ENCODE measurements around the gene XRCC5. TPM values are rescaled to one million over a fixed set of nuclear protein-coding genes. Genes with fewer than 3 reads are reported as not detected.

The XRCC5 gene
- total and polyA plus RNA-seq, 8 donors = 29.0 to 117 (median 88.1) TPM

- TF ChIP-seq CTCF (IDR thresholded peaks at IDR 0.05) = no peak
- H3K27ac ChIP-seq = no peak overlapping the region
- WGBS, 2 donors = 79 to 94% methylated on average over 4 of the region's 4 CpGs
- H3K9me3 ChIP-seq = no peaks in the 10 kb centered on the region
- H3K4me3 ChIP-seq = no peak overlapping the region
- DNase-seq = no peak
- intact Hi-C loops (cut with DNase I) = no loop called here
- FAIRE-seq = no peak
- H3K27me3 ChIP-seq = no peaks in the 10 kb centered on the region
- no peak for ATAC-seq
- no peaks in the 10 kb centered on the region for H3K4me1 ChIP-seq
- no peaks in the 10 kb centered on the region for H3K36me3 ChIP-seq
These were observed 124.3 kb downstream of the XRCC5 start for GRCh38 chr2:216233281-216233995.

- no peaks in the 10 kb centered on the region for H3K4me1 ChIP-seq
- no peaks in the 10 kb centered on the region for H3K36me3 ChIP-seq
- TF ChIP-seq CTCF (IDR thresholded peaks at IDR 0.05) = no peak
- DNase-seq = no peak
- no peak for FAIRE-seq
- intact Hi-C loops (cut with DNase I) = no loop called here
- 90 to 98% methylated on average over 3 of the region's 3 CpGs for WGBS, 2 donors
- no peak overlapping the region for H3K4me3 ChIP-seq
- no peak overlapping the region for H3K27ac ChIP-seq
- H3K9me3 ChIP-seq = no peaks in the 10 kb centered on the region
- no peaks in the 10 kb centered on the region for H3K27me3 ChIP-seq
- no peak for ATAC-seq
These were observed 125.0 kb downstream of the XRCC5 start for GRCh38 chr2:216234106-216234505.

GRCh38 chr2:216235462-216235861 lies 126.3 kb downstream of the XRCC5 start:
- TF ChIP-seq CTCF (IDR thresholded peaks at IDR 0.05) = no peak
- no peaks in the 10 kb centered on the region for H3K36me3 ChIP-seq
- H3K4me3 ChIP-seq = no peak overlapping the region
- no peak overlapping the region for H3K27ac ChIP-seq
- H3K27me3 ChIP-seq = no peaks in the 10 kb centered on the region
- H3K9me3 ChIP-seq = no peaks in the 10 kb centered on the region
- DNase-seq (no peak), FAIRE-seq (no peak), ATAC-seq (no peak)
- 83 to 91% methylated on average over 2 of the region's 2 CpGs for WGBS, 2 donors
- intact Hi-C loops (cut with DNase I) = no loop called here
- no peaks in the 10 kb centered on the region for H3K4me1 ChIP-seq

GRCh38 chr2:216235896-216236295 lies 126.7 kb downstream of the XRCC5 start:
- no peak for TF ChIP-seq CTCF (IDR thresholded peaks at IDR 0.05)
- Histone ChIP-seq H3K36me3 (no peaks in the 10 kb centered on the region), H3K27me3 (no peaks in the 10 kb centered on the region), H3K9me3 (no peaks in the 10 kb centered on the region), H3K4me1 (no peaks in the 10 kb centered on the region), H3K4me3 (no peak overlapping the region), H3K27ac (no peak overlapping the region)
- ATAC-seq (no peak), DNase-seq (no peak), FAIRE-seq (no peak)
- intact Hi-C loops (cut with DNase I) = no loop called here
- 89 to 100% methylated on average over 1 of the region's 1 CpG for WGBS, 2 donors

- intact Hi-C loops (cut with DNase I) = no loop called here
- no peaks in the 10 kb centered on the region for H3K27me3 ChIP-seq
- H3K4me3 ChIP-seq = no peak overlapping the region
- H3K4me1 ChIP-seq = no peaks in the 10 kb centered on the region
- H3K36me3 ChIP-seq = no peaks in the 10 kb centered on the region
- WGBS, 2 donors = 0% methylated on average over 1 of the region's 1 CpG
- H3K27ac ChIP-seq = no peak overlapping the region
- no peaks in the 10 kb centered on the region for H3K9me3 ChIP-seq
- DNase-seq (no peak), ATAC-seq (no peak), FAIRE-seq (no peak)
- TF ChIP-seq CTCF (IDR thresholded peaks at IDR 0.05) = no peak
These were observed 127.3 kb downstream of the XRCC5 start for GRCh38 chr2:216236486-216236885.

Measured in pancreas (tissue), 10 donors.